Ramos (cell line): Measurements from ENCODE around the gene IL1RAPL2.

ENCODE experiments used
- in situ Hi-C: fragments of 300-500 bp; cut with MboI; formaldehyde crosslinking; loops from one replicate; pipeline ENCODE4 v1.14.3; 2022; ENCODE audit warnings: low sequenced_read_pairs; ENCODE audit not compliant: unreplicated experiment

The IL1RAPL2 gene

DNA sequence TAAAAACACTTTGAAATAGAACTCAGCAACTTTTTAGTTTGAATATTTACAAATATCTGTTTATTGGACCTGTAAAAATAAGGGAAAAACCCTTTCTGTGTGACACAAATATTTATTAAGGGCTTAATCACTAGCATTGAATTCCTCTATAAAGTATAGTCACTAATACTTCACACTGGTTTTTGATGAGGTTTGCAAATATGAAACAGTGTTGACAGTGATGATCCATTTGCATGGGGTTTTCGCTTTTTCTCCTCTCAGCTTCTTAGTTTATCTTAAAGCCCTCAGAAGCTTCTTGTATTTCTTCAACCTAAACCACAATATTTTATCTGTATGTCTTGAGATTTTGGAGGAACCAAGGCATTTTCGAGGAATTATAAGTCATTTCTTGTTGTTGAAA lies 751.1 kb downstream of the IL1RAPL2 start:
- in situ Hi-C loops, result no loop called here

DNA sequence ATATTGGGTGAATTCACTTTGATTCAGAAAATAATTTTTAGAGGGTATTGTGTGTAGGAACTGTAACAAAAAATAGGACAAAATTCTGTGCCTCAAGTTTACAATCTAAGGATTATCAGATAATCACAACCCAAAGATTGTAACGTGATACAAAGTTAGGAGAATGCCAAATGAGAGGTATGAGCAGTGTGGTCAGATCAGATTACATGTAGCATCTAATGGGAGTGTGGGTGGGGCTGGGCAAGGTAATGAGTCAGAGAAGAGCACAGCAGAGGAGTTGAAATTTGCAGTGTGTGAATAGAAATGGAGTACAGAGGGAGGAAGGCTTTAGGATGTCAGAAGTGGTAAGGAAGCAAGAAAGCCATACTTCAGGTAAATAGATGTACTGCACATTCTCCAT lies 757.9 kb downstream of the IL1RAPL2 start:
- in situ Hi-C loops, result no loop called here

DNA sequence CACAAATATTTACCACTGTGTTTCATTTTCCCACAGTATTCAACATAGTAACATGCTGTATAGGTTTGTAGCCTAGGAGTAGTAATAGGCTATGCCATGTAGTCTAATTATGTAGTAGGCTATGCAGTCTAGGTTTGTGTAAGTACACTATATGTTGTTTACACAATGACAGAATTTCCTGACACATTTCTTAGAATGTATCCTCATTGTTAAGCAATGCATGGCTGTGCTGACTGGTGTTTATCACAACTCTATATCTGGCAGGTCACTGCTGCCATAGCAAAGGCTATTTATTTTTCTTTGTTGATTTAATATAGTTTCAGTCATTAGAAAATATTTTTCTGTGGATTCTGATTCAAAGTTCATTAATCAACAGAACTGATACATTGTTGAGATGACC lies 762.8 kb downstream of the IL1RAPL2 start:
- in situ Hi-C loops, result no loop called here

DNA sequence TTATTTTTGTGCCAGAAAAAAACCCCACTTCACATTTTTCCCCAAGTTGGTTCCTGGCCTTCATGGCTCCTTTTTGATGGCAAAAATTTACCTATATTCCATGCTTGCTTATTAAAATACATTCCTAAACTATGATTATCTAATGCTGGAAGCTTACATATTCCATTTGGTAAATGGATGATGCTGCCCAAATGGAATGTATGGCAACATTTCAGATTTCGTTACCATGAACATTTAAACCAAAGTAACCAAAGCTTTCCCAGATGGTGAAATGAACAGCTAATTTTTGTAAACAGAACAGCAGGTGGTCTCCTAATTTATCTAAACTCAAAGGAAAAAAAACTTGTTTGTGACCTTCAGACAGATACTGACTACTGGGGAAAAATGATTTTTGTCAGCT lies 765.2 kb downstream of the IL1RAPL2 start:
- in situ Hi-C loops, result no loop called here

DNA sequence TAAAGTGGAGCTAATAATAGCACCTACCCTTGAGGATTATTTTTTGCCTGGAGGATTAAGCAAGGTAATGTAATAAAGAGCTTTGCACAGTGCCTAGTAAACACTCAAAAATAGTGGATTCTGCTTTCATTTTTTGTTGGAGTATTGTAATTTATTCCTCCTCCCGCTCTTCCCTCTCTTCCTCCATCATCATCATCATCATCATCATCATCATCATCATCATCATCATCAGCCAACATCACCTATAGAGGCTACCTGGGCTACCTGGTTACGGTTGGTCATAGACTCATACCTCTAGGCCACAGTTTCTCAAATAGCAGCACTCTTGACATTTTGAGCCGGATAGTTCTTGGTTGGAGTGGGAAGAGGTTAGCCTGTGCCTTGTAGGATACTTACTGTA lies 781.4 kb downstream of the IL1RAPL2 start:
- in situ Hi-C loops, result no loop called here

DNA sequence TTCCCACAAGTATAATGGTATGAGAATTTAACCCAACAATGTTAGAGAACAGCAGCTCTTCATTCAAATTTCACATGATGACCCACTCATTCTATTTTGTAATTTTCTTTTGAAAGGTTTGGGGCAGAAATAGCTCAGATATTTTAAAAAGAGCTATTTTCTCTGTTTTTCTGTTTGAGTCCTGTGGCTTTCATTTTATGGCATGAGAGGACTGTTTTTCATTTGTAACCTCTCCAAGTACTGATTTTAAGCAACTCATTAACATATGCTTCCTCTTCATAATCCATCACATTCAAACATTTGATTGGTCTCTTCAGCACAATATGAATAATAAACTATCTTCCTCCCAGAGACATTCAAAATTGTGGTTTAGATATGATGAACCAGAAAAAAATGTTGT lies 783.5 kb downstream of the IL1RAPL2 start:
- in situ Hi-C loops, result no loop called here

DNA sequence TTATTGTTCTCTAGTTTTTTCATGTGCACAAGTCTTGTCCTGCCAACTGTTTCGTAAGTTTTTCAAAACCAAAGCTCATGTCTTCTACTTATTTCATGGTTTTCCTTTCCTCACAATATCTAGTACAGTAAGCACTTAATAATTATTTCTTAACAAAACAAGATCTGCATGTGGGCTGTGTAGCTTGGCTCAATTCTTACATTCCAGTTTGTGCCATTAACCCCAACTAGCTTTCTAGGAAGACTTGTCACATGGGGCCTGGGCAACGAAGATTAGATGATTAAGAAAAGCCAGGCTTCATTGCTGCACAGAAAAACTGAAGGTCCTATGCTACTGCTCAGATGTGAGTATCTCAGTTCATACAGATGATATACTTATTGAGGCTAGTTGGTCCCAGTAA lies 809.8 kb downstream of the IL1RAPL2 start:
- in situ Hi-C loops, result no loop called here

DNA sequence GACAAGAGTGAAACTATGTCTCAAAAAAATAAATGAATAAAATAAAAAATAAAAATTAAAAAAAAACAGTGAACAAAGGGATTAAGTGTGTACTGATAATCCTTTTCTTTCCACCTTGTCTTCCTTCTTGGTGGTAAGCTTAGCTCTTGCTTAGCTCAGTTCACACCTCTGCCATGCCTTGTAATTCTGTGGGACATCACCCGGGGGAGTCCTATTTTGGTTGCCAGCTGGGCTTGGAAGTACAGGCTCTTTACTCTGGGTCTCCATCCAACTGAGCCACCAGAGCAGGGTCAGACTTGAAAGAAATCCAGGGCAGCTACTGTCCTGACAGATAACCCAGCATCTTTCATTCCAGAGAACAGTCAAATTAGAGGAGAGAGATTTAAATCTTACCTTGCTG lies 858.7 kb downstream of the IL1RAPL2 start:
- in situ Hi-C loops, result no loop called here

DNA sequence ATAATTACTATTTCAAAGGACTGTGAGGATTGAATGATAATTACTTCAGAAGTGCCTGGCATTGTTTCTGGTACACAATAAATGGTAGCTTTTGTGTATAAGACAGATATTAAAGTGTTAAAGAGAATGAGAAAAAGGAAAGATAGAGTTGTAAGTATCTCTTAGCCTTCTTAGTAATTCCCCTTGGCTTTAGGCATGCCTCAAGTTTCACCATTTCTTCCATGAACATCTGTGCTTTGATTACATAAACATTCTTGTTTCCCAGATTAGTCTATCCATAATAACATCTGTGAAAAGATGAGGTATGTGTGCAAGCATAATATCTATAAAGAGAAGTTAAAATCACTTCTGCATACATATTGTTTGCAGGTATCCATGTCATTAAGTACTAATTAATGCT lies 885.4 kb downstream of the IL1RAPL2 start:
- in situ Hi-C loops, result no loop called here

DNA sequence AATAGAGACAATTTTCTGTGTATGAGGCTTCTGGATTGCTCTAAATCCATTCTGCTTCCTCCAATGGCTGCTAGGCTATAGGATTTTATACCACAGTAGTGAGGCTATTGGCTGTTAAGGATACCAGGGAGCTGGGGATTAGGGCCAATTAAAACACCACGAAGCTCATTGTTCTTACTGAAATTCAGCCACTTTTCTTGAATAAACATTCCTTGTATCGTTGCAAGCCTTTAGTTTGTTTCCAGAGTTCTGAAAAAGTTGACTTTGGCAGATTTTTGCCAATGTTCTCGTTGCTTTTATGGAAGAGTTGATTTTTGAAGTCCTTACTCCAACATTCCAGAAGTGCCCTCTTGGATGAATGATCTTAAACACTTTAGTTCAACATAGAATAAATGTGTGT lies 892.8 kb downstream of the IL1RAPL2 start:
- in situ Hi-C loops, result no loop called here

DNA sequence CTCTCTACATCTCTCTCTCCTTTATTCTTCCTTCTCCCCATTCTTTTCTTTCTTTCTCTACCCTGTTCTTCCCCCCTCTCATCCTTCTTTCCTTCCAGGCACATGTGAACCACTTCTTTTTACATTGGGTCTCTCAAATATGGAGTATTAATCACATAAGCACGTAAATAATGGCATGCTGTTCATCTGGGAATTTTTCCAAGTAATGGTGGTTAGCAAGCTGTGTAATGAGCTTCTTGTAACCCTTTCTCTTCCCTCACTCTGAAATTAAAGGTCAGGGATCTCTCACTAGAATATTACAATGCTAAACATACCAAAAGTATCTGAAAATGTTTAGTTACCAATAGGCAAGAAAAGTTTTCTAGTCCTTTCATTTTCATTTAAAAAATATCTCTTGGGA lies 894.4 kb downstream of the IL1RAPL2 start:
- in situ Hi-C loops, result no loop called here

DNA sequence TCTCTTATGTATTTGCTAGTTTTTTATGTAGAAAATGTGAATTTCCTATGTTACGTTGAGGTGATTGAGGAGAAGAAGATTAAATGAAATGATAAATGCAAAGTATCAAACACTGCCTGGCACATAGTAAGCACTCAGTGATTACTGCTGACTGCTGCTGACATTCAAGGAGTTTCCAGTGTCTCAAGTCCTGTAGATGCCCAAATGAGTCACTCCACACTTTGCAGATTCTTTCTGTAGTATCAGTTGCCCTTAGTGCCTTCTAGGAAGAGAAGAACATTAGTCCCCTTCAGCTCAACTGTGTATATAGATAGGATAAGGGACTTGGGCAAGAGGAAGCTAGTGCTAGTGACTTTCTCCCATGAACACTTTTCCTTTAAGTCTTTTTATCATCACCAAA lies 895.0 kb downstream of the IL1RAPL2 start:
- in situ Hi-C loops, result no loop called here

DNA sequence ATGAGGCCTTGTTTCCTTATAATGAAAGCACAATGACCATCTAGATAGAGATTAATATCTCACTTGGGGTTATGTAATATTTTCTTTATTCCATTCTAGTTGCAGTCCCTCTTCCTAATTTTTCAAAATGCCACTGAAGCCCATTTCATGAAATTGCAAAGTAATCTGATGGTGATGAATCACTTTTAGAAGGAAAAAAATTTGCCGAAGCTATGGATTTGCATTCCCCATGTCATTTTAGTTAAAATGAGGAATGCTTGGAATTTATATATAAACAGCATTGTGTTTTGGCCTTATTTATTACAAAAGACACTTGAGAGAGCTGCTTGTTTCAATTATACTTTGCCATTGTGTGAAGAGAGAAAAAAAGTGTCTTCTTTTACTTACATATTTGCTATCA lies 896.2 kb downstream of the IL1RAPL2 start:
- in situ Hi-C loops, result no loop called here

DNA sequence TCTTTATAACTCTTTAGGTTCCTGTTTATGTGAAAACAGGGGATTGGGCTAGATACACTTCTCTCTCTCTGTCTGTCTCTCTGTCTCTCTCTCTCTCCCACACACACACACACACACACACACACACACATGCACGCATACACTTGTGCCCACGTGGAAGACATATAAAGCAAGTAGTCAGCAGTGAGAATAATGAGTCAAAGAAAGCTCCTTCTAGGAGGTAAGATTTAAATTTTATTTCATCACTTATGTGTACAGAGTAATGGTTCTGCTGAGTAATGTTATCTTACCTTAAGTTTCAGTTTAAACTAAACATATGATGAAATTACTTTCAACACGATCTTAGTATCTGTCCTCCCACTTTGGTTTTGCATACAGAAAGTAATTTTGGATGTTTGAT lies 897.5 kb downstream of the IL1RAPL2 start:
- in situ Hi-C loops, result no loop called here

DNA sequence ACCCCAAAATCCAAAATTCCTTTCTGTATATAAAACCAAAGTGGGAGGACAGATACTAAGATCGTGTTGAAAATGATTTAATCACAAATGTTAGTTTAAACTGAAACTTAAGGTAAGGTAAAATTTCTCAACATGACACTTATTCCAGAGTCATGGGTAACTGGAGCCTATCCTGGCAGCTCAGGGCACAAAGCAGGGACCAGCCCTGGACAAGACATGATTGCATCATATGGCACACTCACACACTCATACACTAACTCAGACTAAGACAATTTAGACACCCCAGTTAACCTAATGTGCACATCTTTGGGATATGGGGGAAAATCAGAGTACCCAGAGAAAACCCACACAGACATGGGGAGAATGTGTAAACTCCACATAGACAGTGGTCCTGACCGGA lies 898.6 kb downstream of the IL1RAPL2 start:
- in situ Hi-C loops, result no loop called here

DNA sequence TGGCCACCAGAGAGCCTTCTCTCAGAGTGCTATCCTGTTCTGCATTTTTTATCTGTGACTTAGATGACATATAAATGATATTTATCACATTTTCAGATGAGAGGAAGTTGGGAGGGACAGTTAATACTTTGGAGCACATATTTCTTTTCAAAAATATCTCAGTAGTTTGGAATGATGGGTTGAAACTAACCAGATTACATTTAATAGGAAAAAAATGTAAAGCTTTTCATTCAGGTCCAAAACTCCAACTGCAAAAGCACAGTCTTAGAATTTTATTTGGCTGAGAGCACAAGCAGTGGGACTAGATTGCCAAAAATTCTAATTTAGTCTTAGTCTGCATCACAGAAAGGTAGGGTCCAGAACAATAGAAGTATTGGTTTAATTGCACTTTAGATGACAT lies 902.7 kb downstream of the IL1RAPL2 start:
- in situ Hi-C loops, result no loop called here

DNA sequence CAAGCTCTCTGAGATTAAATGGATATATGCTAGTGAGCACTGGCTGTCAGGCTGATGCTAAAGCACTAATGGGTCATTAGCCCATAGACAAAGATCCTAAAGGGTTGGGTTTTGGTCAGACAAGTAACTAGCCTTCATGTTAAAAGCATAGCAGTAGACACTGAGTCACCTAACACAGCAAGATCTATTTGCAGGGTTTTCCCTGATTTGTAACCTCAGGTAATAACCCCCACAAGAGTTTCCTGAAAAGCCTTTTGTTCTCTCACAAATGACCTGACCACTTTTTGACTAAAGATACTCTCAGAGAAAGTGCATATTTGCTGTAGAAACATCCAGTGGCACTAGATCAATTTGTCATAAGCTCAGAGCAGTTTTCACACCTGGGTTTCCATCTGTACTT lies 905.6 kb downstream of the IL1RAPL2 start:
- in situ Hi-C loops, result no loop called here

DNA sequence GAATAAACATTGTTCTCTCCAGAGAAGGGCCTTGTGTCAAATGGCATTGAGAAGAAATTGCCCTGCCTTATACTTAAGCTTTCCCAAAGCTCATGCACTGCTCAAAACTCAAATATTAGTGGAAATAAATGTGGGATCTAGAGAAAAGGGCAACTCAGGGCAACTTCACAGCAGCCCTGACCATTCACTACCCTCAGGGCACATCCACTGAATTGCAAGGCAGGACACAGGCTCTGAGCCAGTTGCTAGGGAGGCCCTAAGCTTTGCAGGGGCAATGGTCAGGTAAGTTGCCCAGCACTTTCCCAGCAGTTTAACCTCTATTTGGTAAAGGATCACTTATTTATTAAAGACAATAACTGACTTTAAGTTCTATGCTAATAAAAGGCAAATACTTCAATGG lies 909.8 kb downstream of the IL1RAPL2 start:
- in situ Hi-C loops, result no loop called here

DNA sequence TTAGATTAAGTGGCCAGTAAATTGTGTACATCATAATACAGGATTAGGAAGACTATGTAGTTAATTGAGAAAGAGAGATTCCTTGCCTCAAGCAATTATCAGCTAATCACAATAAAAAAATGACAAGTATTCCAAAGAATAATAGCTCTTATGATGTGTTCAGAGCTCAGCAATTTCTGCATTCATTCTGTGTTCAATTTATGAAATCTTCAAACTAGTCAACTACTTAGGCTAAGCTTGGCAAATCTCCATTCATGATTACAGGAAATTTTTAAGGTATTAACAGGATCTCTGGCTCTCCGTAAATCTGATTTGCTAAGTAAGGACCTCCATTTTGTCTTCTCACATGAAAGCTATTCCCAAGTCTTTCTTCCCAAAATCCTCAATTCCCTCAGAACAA lies 911.4 kb downstream of the IL1RAPL2 start:
- in situ Hi-C loops, result no loop called here

DNA sequence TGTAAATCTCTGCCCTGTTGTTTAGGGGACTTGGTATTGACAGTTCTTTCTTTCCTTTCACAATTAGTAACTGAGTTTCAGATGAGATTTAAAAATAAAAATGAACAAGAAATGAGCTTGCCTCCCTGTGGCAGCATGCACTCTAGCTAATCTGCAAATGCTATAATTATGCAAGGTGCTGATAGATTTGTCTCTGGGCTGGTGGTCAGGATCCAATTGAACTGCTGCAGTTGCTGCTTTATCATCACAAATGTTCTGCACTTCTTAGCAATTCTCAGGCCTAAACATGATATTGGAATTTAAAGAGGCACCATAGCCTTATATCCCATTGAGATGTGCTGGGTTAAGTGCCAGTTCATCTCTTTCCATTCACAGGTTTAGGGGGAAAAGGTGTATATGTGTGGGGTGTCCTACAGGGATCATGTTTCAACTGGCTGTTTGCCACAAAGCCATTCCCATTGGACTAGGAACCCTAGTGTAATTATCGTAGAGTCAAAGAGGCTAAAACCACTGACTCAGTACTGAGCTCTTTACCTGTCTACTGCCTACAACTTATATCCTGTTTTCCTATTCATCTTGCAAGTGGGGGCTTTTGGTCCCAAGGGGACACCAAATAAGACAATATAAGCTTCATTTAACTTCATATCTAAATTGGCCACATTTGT lies 914.8 kb downstream of the IL1RAPL2 start:
- in situ Hi-C loops, result no loop called here

DNA sequence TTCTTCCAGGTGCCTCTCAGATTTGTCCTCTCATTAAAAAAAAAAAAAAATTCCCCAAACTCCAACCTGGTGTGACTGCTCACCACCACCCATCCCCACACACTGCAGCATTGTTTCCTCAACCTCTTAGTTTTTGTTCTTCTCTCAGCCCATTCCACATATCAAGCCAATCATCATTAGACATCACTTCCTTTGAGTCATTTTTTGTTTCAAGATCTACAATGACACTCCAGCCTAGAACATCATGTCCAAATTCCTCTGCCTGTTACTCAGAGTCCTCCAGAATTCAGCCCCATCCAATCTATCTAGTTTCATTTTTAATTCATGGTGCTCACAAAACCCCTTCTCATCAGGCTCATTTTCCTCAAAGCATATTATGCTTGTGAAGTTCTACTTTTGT lies 917.0 kb downstream of the IL1RAPL2 start:
- in situ Hi-C loops, result no loop called here

DNA sequence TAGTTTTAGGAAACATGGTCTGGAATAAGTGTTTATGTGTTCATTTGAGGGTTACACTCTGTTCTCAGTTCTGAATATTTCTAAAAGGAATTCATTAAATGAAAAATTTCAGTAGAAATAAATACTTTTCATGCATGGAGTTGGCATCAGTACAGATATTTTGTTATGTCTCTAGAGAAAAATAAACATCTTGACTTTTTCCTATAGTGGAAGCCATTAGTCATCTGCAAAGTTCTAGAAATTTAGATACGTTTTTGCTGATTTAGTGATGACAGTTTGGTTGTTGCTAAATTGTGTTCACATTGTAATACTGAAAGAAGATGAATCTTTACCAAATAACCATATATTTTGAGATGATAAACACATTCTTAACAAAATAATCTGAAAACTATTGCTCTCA lies 922.7 kb downstream of the IL1RAPL2 start:
- in situ Hi-C loops, result no loop called here

DNA sequence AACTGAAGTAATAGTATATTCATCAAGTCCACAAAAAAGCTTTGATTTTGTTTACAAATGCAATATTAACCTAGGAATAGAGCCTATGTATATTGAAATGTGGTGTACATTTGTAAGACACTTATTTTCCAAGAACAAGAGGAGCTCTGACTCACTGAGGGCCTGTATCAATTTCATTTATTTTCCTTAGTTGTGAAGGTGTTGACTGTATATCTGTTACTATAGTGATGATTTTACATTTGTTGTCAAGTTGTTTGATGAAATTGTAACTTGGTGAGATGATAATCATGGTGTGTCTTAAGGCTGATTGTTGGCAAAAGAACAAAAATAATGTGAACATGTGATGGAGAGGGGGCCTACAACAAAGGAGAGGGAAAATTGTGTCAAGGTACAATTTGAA lies 929.4 kb downstream of the IL1RAPL2 start:
- in situ Hi-C loops, result no loop called here
